GM19455 (cell line): Measurements from ENCODE around the gene IQCK.

Experiments
- ATAC-seq: cut with Tn5 transposase; IDR thresholded peaks from one replicate; pipeline ENCODE4 v1.9.1; 2021; ENCODE audit not compliant: unreplicated experiment

Gene IQCK

DNA sequence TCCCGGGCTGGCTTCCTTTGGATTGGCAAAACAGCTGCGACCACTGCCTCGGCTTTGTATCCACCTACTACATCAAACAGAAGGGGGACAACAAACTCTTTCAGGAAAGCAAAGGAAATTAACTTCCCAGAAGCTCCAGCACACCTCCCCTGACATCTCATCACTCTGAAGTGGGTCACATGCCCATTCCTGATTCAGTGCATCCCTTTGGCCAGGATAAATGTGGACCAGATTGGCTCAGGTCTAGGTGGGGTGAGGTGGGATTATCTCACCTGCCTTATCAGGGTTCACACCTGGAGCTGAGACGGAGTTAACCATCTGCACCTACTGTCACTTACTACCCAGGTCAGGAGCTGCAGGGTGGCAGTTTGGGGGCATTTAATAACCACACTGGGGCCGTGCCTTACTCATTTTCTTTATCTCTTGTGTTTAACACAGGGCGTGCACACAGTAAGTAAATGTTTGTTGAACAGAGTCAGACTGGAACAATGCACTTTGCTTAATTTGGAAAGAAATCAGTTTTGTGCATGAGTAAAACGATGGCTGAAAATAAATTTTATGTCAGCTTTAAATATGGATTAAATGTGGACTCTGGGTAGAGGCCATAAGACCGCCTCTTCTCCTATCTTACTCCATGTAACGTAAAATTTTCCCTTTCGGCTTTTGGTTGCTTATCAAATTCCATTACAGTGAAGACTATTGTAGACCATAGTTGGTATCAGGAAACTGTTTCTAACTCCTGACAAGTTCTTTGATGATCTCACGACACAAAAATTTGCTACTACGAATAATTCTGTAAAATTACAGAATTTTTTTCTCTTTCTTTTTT, 36.0 kb downstream of the IQCK start:
- ATAC-seq, result no peak

DNA sequence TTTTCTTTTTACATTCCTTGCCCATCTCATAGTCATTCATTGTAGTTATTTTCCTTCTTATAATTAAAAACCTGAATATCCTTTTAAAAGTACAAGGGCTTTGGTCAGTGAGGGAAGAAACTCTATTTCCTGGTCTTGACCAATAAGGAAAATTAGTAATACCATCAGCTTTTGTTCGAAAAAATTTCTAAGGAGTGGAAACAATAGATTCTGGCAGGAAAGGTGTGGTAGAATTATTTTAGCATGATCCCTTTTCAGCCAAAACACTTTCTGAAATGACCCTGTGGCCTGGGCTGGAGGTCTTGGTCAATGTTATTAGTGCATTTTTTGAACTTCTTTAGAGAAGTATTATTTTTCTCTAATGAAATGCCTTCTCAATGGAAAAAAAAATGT, 36.6 kb downstream of the IQCK start:
- no peak for ATAC-seq

DNA sequence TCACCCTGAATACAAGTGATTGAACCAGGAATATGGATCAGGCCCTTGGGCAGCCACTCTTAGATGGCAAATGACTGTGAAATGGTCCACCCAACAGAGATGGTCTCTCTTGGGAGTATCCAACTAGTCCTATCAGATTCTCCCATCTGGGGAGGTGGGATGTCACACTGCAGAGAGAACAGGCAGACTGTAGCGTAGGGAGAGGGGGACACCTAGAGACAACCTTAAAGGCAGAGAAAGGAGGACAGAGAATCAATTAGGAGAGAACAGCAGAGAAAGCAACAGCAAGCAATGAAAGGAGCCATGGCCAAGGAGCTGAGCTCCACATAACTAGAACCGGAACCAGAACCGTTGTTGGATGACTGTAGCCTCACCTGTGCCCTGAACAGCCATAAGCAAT, 37.2 kb downstream of the IQCK start:
- no peak for ATAC-seq

DNA sequence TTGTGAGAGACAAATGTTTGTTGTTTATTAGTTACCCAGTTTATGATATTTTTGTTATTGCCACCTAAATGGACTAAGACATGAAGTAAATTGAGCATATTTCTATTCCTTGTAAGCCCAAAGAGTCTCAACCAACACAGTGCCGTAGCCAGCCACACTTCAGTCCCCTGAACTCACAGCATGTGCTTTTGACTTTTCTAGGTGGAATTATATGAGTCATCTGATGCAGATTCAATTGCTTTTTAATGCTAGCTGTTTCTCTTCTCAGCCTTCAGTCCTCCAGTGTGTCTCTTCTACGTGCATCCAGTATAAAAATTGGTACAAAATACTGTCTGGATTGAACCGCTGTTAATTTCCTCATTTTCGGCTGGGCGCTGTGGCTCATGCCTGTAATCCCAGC, 39.0 kb downstream of the IQCK start:
- no peak for ATAC-seq

DNA sequence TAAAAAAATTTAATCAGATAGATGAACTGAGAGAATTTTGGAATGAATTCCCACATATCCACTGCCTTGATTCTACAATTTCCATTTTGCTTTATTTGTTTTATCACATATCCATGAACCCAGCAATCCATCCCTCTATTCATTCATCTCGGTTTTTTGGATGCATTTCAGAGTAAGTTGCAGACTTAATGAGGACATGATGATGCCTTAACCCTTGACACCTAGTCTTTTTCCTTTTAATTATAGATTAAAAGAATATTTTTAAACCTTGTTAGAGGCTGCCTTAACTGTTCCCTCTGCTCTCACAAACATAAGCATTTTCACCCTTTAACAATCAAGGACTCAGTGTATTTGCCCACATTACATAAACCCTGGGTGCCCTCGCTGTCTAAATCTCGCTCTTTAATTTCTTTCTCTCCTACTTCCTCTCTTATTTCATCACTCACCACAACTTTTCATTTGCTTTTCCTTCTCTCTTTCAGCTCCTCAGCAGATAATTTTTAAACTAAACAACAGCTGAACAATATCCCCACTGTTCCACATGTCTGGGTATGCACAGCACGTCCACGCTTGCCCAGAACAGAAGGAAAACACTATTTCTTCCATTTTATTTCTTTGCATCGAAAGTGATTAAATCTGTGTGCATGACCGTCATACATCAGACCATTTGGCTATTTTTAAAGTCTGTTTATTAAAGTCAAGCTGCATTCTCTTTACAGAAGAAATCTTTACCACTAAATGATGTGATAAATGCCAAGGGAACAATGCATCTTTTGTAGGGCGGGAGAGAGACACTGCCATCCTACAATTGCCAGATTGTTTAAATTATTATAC, 39.9 kb downstream of the IQCK start:
- ATAC-seq, result no peak

DNA sequence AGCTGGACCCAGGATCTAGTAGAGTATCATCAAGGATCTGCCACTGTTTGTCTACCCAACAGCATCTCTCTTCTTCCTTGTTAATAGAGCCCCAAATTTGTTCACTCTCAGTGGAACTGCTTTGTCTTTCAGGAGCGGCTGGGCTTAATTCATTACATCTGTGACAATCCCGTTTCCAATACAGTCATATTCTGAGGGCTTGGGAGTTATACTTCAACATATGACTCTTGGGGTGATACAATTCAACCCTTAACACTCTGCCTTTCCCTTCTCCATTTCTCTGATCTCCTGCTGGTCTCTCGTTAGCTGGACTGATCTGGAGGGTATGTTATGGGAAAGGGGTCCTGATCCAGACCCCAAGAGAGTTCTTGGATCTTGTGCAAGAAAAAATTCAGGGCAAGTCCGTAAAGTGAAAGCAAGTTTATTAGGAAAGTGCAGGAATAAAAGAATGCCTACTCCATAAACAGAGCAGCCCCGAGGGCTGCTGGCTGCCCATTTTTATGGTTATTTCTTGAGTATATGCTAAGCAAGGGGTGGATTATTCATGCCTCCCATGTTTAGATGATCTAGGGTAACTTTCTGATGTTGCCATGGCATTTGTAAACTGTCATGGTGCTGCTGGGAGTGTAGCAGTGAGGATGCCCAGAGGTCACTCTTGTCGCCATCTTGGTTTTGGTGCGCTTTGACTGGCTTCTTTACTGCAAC, 42.4 kb downstream of the IQCK start:
- ATAC-seq, result no peak

DNA sequence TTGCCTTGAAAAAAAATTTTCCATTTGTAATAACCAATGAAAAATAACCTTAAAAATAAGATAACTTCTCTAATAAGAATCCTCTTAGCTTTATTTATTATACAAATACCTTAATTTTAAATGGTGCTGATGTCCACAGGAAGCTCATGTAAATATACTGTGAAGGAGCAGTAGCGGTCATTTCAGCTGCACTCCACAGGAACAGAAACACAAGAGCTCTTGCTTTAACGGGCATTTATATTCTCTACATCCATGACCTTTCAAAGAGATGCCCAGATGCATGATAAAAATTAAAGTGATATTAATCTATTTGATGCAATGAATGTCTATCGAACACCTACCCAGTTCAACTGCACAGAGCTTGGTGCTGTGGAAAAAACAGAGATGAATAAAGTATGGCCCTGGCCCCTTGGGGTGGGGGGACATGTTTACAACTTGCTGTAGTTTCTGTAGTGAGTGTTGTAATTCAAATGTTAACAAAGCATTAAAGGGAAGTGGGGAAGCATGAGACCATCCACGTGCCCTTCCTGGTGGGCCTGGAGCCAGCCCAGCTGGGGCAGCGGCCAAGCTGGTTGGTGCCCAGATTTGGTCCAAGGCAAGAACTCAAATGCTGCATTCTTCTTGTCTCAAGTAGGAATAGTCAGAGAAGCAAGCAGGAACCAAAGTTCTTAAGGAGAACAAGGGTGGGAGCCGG, 47.9 kb downstream of the IQCK start:
- ATAC-seq, result no peak

DNA sequence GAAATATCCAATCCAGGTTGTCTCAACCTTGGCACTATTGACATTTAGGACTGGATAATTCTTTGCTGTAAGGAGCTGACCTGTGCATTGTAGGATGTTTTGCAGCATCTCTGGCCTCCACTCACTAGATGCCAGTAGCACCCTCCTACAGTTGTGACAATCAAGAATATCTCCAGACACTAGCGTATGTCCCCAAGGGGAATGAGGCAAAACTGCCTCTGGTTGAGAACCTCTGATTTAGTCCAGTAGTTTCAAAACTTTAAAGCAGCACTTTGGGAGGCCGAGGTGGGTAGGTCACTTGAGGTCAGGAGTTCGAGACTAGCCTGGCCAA, 48.4 kb downstream of the IQCK start:
- no peak for ATAC-seq

DNA sequence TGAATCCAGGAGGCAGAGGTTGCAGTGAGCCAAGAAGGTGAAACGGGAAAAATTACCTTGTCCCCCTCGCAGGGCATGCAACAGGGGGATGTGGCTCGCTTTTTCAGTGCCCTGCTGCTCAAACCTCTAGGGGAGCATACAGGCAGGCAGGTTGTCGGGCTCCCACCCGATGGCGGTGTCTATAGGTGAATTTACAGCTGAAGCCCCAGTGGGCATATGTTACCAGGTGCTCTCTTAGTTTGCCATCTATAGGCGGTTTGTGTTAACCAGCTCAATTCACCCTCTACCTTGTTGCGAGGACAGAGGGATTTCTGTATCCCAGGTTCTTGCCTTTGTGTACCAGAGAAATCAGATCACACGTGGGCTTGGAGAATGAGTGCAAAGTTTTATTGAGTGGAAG, 48.9 kb downstream of the IQCK start:
- ATAC-seq, result no peak

DNA sequence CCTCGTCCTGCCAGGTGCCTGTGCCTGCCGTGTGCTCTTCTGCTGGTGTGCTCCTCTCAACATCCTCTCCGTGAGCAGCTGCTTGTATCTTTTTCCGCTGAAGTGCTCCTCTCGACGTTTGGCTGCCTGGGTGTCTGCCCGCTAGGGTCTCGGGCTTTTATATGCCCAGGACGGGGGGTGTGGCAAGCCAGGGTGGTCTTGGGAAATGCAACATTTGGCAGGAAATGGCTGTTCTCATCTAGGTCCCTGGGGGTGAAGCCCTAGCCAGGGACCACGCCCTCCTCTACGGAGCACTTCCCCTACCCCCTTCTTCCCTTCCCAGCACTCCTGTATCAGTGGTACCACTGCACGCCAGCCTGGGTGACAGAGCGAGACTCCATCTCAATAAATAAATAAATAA, 49.4 kb downstream of the IQCK start:
- no peak for ATAC-seq

DNA sequence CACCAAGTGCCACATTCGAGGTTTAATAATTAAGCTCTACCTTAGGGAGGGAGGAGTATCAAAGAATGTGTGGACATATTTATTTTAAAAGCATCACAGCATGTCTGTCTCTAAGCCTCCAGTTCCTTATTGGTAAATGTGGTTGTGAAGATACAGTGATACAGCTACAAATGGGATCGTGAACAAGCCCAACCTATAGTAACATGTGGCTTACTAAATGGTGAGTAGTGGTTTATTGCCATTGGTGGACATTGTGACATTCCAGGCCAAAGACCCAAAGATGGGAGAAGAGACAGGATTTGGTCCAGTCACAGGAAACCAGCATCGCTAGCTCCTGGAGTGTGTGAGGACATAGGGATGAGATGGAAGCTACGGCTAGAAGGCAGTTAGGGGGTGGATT, 51.2 kb downstream of the IQCK start:
- no peak for ATAC-seq

DNA sequence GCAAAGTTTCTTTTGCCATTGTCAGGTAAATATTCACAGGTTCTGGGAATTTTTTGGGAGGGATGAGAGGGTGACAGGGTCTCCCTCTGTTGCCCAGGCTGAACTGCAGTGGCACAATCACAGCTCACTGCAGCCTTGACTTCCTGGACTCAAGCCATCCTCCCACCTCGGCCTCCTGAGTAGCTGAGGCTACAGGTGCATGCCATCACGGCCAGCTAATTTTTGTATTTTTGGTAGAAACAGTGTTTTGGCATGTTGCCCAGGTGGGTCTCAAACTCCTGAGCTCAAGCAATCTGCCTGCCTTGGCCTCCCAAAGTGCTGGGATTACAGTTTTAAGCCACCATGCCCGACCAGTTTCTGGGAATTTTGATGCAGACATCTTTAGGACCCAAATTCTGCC, 53.0 kb downstream of the IQCK start:
- ATAC-seq, result no peak

DNA sequence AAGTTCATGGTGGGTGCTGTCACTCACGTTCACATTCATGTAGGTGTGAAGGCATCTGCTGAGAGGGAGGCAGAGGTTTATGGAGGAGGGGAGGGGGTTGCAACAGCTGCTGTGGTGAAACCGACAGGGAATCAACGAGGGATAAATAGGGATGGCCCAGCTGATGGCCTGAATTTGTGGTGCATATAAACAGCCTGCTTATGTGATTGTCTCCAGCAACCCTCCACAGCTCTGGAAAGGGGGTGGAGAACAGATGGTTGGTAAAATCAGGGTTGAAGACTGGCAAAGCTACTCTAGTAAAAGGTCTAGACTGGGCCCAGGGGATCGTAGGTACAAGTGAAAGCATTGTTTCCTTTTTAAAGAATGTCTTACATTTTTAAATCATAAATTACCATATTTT, 53.7 kb downstream of the IQCK start:
- no peak for ATAC-seq

DNA sequence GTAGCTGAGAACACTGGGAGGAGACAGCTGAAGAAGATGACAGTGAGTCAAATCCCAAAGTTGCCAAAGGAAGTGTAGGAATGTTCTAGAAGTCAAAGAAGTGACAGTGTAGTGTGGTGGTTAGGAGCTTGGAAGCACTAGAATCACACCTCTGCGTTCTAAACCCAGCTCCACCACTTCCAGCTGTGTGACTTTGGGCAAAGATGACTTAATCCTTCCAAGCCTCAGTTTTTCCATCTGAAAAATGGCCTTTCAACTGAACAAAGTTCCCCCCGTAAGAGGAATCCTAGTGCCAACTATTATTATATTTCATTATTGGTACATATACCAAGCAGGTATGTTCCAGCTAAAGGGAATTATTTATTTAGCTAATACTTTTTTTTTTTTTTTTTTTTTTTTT, 56.0 kb downstream of the IQCK start:
- no peak for ATAC-seq

DNA sequence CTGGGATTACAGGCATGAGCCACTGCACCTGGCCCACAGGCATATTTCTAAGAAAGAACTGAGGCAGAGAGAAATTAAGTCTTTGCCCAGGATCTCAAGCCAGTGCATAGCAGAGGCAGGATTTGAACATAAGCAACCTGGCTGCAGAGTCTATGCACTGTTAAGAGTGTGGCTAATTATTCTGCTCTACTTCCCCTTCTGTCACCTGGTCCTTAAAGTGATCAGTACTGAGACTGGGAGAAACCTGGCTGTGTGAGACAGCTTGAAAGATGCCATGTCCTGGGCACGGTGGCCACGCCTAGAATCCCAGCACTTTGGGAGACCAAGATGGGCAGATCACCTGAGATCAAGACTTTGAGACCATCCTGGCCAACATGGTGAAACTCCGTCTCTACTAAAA, 58.1 kb downstream of the IQCK start:
- no peak for ATAC-seq

DNA sequence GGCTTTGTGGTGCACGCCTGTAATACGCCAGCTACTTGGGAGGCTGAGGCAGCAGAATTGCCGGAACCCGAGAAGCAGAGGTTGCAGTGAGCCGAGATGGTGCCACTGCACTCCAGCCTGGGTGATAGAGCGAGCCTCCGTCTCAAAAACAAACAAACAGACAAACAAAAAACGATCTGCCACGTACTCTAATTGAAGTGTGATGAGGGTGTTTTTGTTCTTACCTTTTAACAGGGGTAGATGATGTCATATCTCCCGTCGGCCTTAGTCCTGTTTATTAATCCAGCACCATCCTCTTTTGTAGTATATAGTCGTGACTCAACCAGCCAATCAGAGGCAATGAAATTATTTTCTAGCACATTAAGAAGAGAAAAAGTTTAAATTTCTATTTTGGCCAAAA, 58.5 kb downstream of the IQCK start:
- ATAC-seq, result no peak

DNA sequence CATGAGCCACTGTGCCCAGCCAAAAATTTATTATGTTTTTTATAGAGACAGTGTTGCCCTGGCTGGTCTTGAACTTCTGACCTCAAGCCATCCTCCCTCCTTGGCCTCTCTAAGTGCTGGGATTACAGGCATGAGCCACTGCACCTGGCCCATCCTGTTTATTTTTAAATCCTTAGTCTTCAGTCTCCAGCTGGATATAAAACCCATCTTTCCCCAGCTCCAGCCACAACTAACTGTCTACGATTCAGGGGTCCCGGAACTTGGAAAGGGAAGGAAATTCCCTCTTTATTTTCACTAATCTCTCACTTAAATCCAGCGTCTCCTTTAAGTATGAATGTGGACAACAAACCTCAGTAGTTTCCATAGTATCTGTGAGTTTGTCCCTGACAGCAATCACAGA, 62.2 kb downstream of the IQCK start:
- ATAC-seq, result no peak

DNA sequence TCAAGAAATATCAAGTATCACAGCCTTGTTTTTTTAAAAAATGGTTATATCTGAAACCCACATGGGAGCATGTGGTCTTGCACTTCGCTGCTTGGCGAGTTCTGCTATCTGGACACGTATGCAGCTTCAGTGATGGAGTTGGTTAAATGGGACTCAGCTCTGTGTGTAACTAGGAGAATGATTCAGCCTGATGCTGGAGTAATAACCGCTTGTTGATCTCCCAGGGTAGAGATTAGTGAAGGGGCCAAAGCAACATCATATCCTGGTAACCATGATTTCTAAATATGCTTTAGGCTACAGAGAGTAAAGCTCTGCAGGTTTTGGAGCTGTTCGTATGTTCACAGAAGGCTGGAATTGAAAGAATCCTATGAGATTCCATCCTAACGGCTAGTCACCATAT, 63.2 kb downstream of the IQCK start:
- ATAC-seq, result no peak

DNA sequence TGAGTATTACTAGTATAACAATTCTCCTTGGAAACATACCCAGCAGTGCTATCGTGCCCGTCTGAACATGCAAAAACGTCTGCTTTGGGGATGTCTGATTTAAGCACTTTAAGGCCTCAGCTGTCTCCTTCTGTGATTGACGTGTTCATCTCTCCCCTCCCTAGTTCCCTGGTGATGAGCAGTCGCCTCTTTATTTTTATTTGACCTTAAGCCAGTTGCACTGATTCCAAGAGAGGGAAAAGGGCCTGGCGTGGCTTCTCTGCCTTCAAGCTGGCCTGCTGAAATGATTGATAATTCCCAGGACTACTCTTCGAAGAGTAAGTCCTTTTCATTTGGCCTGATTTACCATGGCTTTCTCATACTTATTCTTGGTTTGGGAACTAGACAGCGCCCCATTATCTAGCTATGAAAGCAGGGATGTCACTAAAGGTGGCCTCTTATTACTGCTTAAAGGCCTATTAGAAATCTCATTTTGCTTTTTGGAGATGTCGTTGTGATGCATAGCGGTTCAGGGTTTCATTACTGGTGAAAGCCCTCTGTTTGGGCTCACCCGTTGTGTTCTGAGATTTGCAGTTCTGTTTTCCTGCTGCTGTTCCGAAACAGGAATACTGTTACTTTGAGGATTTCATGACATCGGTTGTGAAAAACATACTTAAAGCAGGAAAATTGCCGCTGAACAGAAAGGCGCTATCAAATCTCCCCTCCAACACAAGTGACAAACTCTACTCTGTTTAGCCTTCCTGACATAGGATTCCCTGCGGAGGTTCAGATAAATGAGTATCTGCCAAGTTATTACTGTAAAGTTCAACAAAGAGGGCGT, 65.5 kb downstream of the IQCK start:
- no peak for ATAC-seq

DNA sequence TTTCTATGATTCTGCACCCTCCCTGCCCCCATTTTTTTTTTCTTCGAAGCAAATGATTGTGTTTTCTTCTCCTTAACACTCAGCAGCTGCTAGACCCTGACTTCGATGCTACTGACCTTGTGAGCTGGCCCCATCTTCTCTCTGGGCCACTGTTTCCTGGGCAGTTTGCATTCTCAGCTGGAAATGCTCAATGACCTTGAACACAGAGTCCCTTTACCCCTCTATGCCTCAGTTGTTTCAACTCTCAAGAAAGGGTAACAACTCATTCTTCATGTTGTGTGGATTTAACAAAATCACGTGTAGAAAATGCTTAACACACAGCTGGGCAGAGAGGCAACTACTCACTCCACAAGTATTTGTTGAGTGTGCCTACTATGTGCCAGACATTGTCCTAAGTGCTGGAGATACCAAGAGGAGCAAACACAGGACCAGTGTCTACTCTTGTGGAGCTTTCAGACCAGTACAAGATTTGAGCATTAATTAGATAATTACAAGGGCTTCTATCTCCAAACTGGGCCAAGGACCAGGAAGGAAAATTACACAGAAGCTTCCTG, 66.2 kb downstream of the IQCK start:
- ATAC-seq, result no peak
